Small intestine (tissue), 7 donors: ENCODE data around the gene SETMAR. TPM values are rescaled to one million over a fixed set of nuclear protein-coding genes. Genes with fewer than 3 reads are reported as not detected.

Experiments used
- DNase-seq, 2 donors: peaks; one replicate each; pipeline versions ENCODE4 v3.0.0 to v3.0.0-alpha.2; 2013
- FAIRE-seq: peaks from 2 replicates; lab custom pipeline; 2012; peaks lifted over from hg19 to GRCh38; lab: Jason Lieb, UNC
- H3K27ac ChIP-seq, 3 donors: one replicate each; pipeline ENCODE4 v1.5.1; 2013; ENCODE audit warnings: low read length in 2 of 3, mild to moderate bottlenecking in 2 of 3, control low read depth in 1 of 3, inconsistent platforms in 1 of 3, low read depth in 1 of 3, moderate library complexity in 1 of 3
- H3K27me3 ChIP-seq, 3 donors: one replicate each; pipeline ENCODE4 v1.6.1; 2013; ENCODE audit warnings: low read length in 3 of 3, inconsistent platforms in 1 of 3; ENCODE audit not compliant: control insufficient read depth in 3 of 3, insufficient read depth in 3 of 3
- H3K36me3 ChIP-seq, 3 donors: one replicate each; pipeline ENCODE4 v1.6.1; 2013; ENCODE audit warnings: low read length in 3 of 3, inconsistent platforms in 1 of 3, low read depth in 1 of 3, mild to moderate bottlenecking in 1 of 3, moderate library complexity in 1 of 3; ENCODE audit not compliant: control insufficient read depth in 3 of 3, insufficient read depth in 2 of 3
- H3K4me1 ChIP-seq, 3 donors: one replicate each; pipeline ENCODE4 v1.6.1; 2013; ENCODE audit warnings: low read length in 2 of 3, inconsistent platforms in 1 of 3, low read depth in 1 of 3, mild to moderate bottlenecking in 1 of 3, moderate library complexity in 1 of 3; ENCODE audit not compliant: control insufficient read depth in 3 of 3, insufficient read depth in 2 of 3
- H3K4me3 ChIP-seq, 3 donors: one replicate each; pipeline ENCODE4 v1.5.1; 2013; ENCODE audit warnings: low read length in 3 of 3, control low read depth in 1 of 3, inconsistent platforms in 1 of 3, low read depth in 1 of 3, mild to moderate bottlenecking in 1 of 3, moderate library complexity in 1 of 3
- H3K9me3 ChIP-seq, 2 donors: one replicate each; pipeline ENCODE4 v1.6.1; 2013; ENCODE audit warnings: low read depth in 1 of 2, low read length in 1 of 2; ENCODE audit not compliant: control insufficient read depth in 2 of 2, insufficient read depth in 1 of 2
- WGBS, 3 donors: extraction: QIAGEN DNeasy Blood & Tissue Kit; methylation state at CpG; one replicate each; pipeline ENCODE4 v1.1.7; 2013; 5-methylcytosine and 5-hydroxymethylcytosine counted together
- polyA plus RNA-seq, 4 donors: library from polyadenylated mRNA; stranded (reverse) in 3 of 4; unstranded in 1 of 4; fragments of 200-250 nt in 3 of 4; fragments of 120-200 nt in 1 of 4; gene quantifications; one replicate each; pipeline versions ENCODE4 v1.2.1 to v1.2.3, GENCODE V29; 2013
- donor health status: healthy with polysubstance abuse.
- donor health status: control.
- donor health status: control.
- donor health status: Bipolar disorder and iron deficiency.
- donor health status: healthy.

SETMAR gene
- polyA plus RNA-seq, 4 donors = 5.9 to 16.7 (median 12.7) TPM

GRCh38 chr3:4306091-4306490 is 2.9 kb downstream of the SETMAR start:
- Histone ChIP-seq H3K4me1 (peaks cover 0 to 11% (median 3%) of the 10 kb centered on the region in 3 donors), H3K27ac (no peak overlapping the region), H3K27me3 (no peaks in the 10 kb centered on the region), H3K36me3 (peaks cover 0 to 2% (median 0%) of the 10 kb centered on the region in 3 donors), H3K9me3 (no peaks in the 10 kb centered on the region), H3K4me3 (no peak overlapping the region)
- 90 to 93% (median 92%) methylated on average over 8 of the region's 8 CpGs for WGBS, 3 donors
- no peak for DNase-seq
- FAIRE-seq = no peak

GRCh38 chr3:4306860-4307259 is 3.7 kb downstream of the SETMAR start:
- Histone ChIP-seq H3K27me3 (no peaks in the 10 kb centered on the region), H3K4me1 (peaks cover 0 to 11% (median 3%) of the 10 kb centered on the region in 3 donors), H3K27ac (peak overlapping the region in 1 of 3 donors; percentile 78), H3K36me3 (peaks cover 0 to 2% (median 0%) of the 10 kb centered on the region in 3 donors), H3K9me3 (no peaks in the 10 kb centered on the region), H3K4me3 (no peak overlapping the region)
- no peak for DNase-seq
- no peak for FAIRE-seq
- WGBS, 3 donors = 71 to 89% (median 77%) methylated on average over 2 of the region's 2 CpGs

DNA sequence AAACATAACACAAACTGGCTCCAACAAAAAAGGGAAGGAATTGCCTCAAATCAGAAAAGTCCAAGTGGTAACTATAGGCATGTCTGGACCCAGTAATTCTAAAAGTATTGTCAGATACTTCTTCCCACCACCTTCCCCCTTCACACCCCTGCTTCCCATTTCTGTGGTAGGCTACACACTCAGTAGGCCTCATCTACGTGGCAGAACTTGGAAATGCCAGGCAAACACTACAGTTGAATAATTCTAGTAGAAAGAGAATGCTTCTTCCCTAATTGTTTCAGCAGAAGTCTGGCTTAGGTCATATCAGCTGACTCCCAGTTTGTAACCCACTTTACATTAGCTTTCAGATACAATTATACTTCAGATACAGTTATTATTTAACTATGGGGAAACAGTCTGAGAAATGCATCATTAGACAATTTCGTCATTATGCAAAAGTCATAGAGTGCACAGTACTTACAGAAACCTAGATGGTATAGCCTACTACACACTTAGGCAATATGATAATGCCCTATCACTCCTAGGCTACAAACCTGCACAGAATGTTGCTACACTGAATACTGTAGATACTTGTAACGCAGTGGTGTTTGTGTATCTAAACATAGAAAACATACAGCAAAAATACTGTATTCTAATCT is 6.4 kb downstream of the SETMAR start:
- Histone ChIP-seq H3K27me3 (no peaks in the 10 kb centered on the region), H3K9me3 (no peaks in the 10 kb centered on the region), H3K4me1 (peaks cover 0 to 10% (median 0%) of the 10 kb centered on the region in 3 donors), H3K27ac (peak overlapping the region in 1 of 3 donors; percentile 12), H3K4me3 (no peak overlapping the region), H3K36me3 (peaks cover 2 to 5% (median 5%) of the 10 kb centered on the region in 3 donors)
- no peak for FAIRE-seq
- WGBS, 3 donors = 67 to 91% (median 89%) methylated on average over 3 of the region's 3 CpGs
- no peak for DNase-seq

GRCh38 chr3:4310971-4311370 is 7.8 kb downstream of the SETMAR start:
- Histone ChIP-seq H3K4me3 (no peak overlapping the region), H3K36me3 (peaks cover 2 to 8% (median 5%) of the 10 kb centered on the region in 3 donors), H3K27ac (no peak overlapping the region), H3K9me3 (no peaks in the 10 kb centered on the region), H3K27me3 (no peaks in the 10 kb centered on the region), H3K4me1 (peaks cover 0 to 4% (median 0%) of the 10 kb centered on the region in 3 donors)
- FAIRE-seq = no peak
- no peak for DNase-seq
- WGBS, 3 donors = 74 to 86% (median 77%) methylated on average over 3 of the region's 3 CpGs

- Histone ChIP-seq H3K4me1 (peaks cover 0 to 1% (median 0%) of the 10 kb centered on the region in 3 donors), H3K9me3 (peaks cover 0 to 4% of the 10 kb centered on the region in 2 donors), H3K27me3 (no peaks in the 10 kb centered on the region), H3K4me3 (no peak overlapping the region), H3K36me3 (peaks cover 2 to 11% (median 5%) of the 10 kb centered on the region in 3 donors), H3K27ac (no peak overlapping the region)
- DNase-seq (no peak), FAIRE-seq (no peak)
These were observed 8.3 kb downstream of the SETMAR start for GRCh38 chr3:4311496-4311895.

DNA sequence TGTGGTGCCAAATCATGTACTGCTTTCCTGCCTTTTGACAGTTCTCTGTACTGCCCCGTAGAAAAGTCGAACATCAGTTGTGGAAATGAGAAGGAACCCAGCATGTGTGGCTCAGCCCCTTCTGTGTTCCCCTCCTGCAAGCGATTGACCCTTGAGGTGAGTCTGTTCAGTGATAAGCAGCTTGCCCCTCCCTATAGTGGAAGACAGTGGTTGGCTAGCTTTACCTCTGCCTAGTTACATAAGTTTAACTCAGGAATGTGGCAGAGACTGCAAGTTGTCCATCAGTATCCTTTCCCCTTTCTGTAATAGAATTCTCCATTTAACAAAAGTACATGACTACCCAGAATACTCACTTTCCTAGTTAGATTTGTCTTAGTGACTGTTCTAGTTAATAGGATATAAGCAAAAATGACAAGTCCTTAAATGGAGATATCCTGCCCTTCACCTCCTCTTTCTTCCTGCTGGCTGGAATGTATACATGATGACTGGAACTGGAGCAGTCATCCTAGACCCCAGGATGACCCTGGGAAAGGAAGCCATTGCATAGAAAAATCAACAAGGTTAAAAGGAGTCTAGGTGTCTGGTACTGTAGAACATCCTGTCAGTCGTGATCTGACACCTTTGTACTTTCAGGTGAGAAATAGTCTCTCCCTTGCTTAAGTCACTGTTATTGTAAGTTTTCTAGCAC is 10.6 kb downstream of the SETMAR start:
- H3K4me1 ChIP-seq = no peaks in the 10 kb centered on the region
- H3K9me3 ChIP-seq = peaks cover 0 to 9% of the 10 kb centered on the region in 2 donors
- no peak for FAIRE-seq
- no peak for DNase-seq
- H3K36me3 ChIP-seq = peaks cover 2 to 14% (median 7%) of the 10 kb centered on the region in 3 donors
- H3K27me3 ChIP-seq = no peaks in the 10 kb centered on the region
- no peak overlapping the region for H3K27ac ChIP-seq
- WGBS, 3 donors = 88 to 90% (median 90%) methylated on average over 4 of the region's 4 CpGs
- H3K4me3 ChIP-seq = no peak overlapping the region

DNA sequence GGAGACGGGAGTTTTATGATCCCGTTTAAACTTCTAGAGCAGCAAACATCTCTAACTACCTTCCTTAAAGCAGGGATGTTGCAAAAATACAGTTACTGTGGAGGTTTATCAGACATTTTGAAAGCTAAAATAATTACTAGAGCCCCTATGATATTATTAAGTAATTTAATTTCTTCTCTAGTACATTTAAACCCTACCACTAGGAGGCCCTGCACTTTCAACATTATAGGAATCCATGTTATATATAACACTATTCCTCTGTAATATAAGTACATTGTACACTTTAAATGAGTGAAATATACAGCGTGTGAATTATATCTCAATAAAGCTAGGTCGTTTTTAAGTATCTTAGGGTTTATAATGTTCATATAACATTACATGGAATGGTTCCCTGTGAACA is 11.5 kb downstream of the SETMAR start:
- peaks cover 2 to 14% (median 7%) of the 10 kb centered on the region in 3 donors for H3K36me3 ChIP-seq
- peaks cover 0 to 9% of the 10 kb centered on the region in 2 donors for H3K9me3 ChIP-seq
- H3K4me3 ChIP-seq = no peak overlapping the region
- no peaks in the 10 kb centered on the region for H3K27me3 ChIP-seq
- H3K4me1 ChIP-seq = no peaks in the 10 kb centered on the region
- H3K27ac ChIP-seq = no peak overlapping the region
- DNase-seq = no peak
- FAIRE-seq = no peak
- WGBS, 3 donors = 84 to 91% (median 86%) methylated on average over 4 of the region's 4 CpGs

DNA sequence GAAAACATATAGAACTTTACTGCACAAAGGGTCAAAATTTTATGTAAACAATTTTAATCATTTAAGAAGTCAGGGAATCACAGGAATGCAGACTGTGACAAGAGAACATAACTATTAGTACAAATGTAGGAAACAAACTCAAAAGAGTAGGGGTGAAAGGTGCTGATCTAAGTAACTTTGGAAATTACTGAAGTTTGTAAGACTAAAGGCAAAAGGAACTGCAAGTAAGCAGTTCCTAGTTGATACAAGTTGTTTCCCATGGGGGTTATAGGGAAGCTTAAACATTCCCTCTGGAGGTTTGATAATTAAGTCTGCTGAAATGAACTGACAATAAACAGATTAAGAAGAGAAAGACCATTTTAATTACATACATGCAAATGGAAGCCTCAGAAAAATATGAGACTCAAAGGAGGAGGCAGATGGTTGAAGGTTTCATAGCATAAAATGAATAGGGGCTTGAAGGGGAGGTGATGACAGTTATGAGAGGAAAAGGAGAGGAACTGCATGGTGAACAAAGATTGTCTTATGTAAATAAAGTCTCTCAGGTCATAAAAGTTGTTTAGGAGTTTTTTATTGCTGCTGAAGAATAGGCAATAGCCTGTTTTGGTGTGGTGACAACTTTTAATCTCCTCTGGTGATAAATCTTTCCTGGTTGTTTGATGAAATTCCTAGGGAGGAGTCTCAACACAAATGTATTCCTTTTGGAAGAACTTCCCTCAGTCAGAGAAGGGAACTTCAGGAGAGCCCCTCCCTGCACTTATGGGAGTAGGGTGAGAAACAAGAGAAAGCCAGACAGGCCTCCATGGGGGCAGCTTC is 17.1 kb downstream of the SETMAR start:
- FAIRE-seq (no peak), DNase-seq (peak; percentile 5 to 10)
- Histone ChIP-seq H3K4me1 (no peaks in the 10 kb centered on the region), H3K27me3 (no peaks in the 10 kb centered on the region), H3K27ac (no peak overlapping the region), H3K4me3 (no peak overlapping the region), H3K36me3 (peaks cover 0 to 12% (median 2%) of the 10 kb centered on the region in 3 donors), H3K9me3 (peaks cover 0 to 9% of the 10 kb centered on the region in 2 donors)
